ENCODE results near the gene ASB10.

ASB10 gene

GRCh38 chr7:151139071-151139790, 47.8 kb downstream of the ASB10 start:
- H3K27me3 ChIP-seq (ENCODE audit: insufficient read depth, low read length), result no peaks in the 10 kb centered on the region
- peaks cover 67% of the 10 kb centered on the region for H3K36me3 ChIP-seq (ENCODE audit: insufficient read depth, low read length)
- H3K4me3 ChIP-seq (ENCODE audit: low read length), result no peak overlapping the region
- H2AFZ ChIP-seq (ENCODE audit: low read depth, low read length), result no peak overlapping the region
- H3K9me3 ChIP-seq (ENCODE audit: low read length), result no peaks in the 10 kb centered on the region
- no peaks in the 10 kb centered on the region for H3K4me1 ChIP-seq (ENCODE audit: insufficient read depth, low read length)

GRCh38 chr7:151138153-151138851, 48.7 kb downstream of the ASB10 start:
- H3K36me3 ChIP-seq (ENCODE audit: insufficient read depth, low read length), result peaks cover 66% of the 10 kb centered on the region
- no peaks in the 10 kb centered on the region for H3K4me1 ChIP-seq (ENCODE audit: insufficient read depth, low read length)
- H3K4me3 ChIP-seq (ENCODE audit: low read length), result no peak overlapping the region
- no peaks in the 10 kb centered on the region for H3K27me3 ChIP-seq (ENCODE audit: insufficient read depth, low read length)
- H2AFZ ChIP-seq (ENCODE audit: low read depth, low read length), result no peak overlapping the region
- H3K9me3 ChIP-seq (ENCODE audit: low read length), result no peaks in the 10 kb centered on the region

GRCh38 chr7:151137791-151138152, 49.3 kb downstream of the ASB10 start:
- Histone ChIP-seq H2AFZ (ENCODE audit: low read depth, low read length) (no peak overlapping the region), H3K36me3 (ENCODE audit: insufficient read depth, low read length) (peaks cover 65% of the 10 kb centered on the region), H3K4me1 (ENCODE audit: insufficient read depth, low read length) (no peaks in the 10 kb centered on the region), H3K27me3 (ENCODE audit: insufficient read depth, low read length) (no peaks in the 10 kb centered on the region), H3K4me3 (ENCODE audit: low read length) (no peak overlapping the region), H3K9me3 (ENCODE audit: low read length) (no peaks in the 10 kb centered on the region)

GRCh38 chr7:151137076-151137675, 49.9 kb downstream of the ASB10 start:
- peaks cover 62% of the 10 kb centered on the region for H3K36me3 ChIP-seq (ENCODE audit: insufficient read depth, low read length)
- H3K4me1 ChIP-seq (ENCODE audit: insufficient read depth, low read length), result no peaks in the 10 kb centered on the region
- no peaks in the 10 kb centered on the region for H3K27me3 ChIP-seq (ENCODE audit: insufficient read depth, low read length)
- no peaks in the 10 kb centered on the region for H3K9me3 ChIP-seq (ENCODE audit: low read length)
- no peak overlapping the region for H3K4me3 ChIP-seq (ENCODE audit: low read length)
- H2AFZ ChIP-seq (ENCODE audit: low read depth, low read length), result no peak overlapping the region

DNA sequence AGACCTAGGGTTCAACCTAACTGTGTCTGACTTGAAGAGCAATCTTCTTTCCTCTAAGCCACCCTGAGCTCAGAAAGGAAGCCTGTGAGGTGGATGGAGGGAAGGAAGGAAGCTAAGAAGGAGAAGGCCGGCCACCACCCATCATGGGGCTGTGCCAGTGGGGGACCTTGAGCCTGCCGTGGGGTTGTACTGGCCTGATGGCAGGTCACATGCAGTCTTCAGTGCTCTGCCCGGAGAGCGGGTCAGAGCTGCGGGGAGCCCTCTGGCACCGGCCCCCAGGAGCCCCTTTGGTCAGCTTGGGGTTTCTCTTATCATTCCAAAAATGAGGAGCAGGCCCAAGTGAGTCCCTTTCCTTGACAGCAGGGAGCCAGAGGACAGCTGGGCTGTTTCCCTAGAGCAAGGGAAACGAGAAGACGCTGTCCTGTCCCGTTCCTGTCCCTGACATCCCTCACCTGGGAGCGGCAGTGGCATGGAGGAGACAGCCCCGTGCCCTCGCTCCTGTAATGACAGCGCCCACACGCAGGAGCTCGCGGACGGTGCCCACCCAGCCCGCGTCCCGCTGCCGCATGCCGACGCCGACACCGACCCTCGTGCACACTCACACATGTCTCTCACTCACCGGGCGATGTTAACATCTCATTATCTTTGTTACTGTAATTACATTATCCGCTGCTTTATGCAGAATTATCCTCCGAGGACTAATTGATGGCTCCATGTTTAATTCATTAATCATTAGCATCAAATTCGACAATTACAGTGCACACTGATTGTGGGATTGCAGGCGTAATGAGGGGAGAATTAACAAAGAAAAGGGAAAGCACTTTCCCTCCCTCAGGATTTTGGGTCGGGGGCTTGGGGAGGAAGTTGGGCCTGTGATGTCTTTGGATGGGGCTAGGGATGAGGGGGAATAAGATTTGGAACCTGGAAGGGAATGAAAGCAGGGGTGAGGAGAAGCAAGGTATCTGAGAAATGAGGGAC, 50.9 kb downstream of the ASB10 start:
- H3K4me3 ChIP-seq (ENCODE audit: low read length), result no peak overlapping the region
- no peaks in the 10 kb centered on the region for H3K4me1 ChIP-seq (ENCODE audit: insufficient read depth, low read length)
- no peak overlapping the region for H2AFZ ChIP-seq (ENCODE audit: low read depth, low read length)
- H3K36me3 ChIP-seq (ENCODE audit: insufficient read depth, low read length), result peaks cover 63% of the 10 kb centered on the region
- no peaks in the 10 kb centered on the region for H3K9me3 ChIP-seq (ENCODE audit: low read length)
- no peaks in the 10 kb centered on the region for H3K27me3 ChIP-seq (ENCODE audit: insufficient read depth, low read length)

- no peak overlapping the region for H2AFZ ChIP-seq (ENCODE audit: low read depth, low read length)
- peaks cover 65% of the 10 kb centered on the region for H3K36me3 ChIP-seq (ENCODE audit: insufficient read depth, low read length)
These were observed 51.6 kb downstream of the ASB10 start for GRCh38 chr7:151135525-151135845.

DNA sequence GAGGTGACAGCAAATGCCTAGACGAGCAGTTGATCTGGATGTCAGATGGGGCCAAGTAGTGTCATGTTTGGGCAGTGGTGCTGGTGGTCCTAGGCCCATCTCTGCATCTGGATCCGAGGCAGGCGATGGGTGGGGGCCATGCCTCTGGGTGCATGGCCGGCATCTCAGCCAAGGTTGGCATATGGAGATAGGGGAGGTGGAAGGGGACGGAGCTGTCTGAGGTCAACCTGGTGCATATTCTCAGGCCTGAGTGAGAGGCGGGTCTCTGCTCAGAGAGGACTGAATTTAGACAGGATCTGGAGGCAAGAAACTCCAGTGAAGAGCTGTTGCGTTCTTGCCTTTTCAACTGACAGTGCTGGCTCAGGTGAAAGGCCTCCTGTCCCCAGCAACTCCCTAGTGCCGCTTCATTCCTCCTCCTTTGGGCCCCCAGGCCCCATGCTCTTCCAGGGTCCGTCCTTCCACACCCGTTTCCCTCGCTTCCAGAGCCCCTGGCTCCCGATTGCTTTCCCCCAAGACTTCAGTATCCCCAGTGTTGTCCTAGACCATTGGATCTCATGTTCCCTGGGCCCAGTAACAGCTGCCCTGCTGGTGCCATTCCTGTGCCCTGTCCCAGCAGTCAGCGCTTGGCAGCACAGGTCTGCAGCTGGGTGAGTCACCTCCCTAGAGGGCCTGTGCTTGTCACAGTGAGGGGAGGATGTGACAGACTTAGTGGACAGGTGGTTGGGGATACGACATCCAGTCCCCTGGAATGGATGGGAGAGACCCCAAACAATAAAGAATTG, 52.1 kb downstream of the ASB10 start:
- Histone ChIP-seq H3K27me3 (ENCODE audit: insufficient read depth, low read length) (no peaks in the 10 kb centered on the region), H3K4me1 (ENCODE audit: insufficient read depth, low read length) (no peaks in the 10 kb centered on the region), H2AFZ (ENCODE audit: low read depth, low read length) (no peak overlapping the region), H3K36me3 (ENCODE audit: insufficient read depth, low read length) (peaks cover 66% of the 10 kb centered on the region), H3K4me3 (ENCODE audit: low read length) (no peak overlapping the region), H3K9me3 (ENCODE audit: low read length) (no peaks in the 10 kb centered on the region)

More at GRCh38 chr7:151135525-151135845, 51.6 kb downstream of the ASB10 start:
- Histone ChIP-seq H3K4me1 (ENCODE audit: insufficient read depth, low read length) (no peaks in the 10 kb centered on the region), H3K9me3 (ENCODE audit: low read length) (no peaks in the 10 kb centered on the region), H3K27me3 (ENCODE audit: insufficient read depth, low read length) (no peaks in the 10 kb centered on the region), H3K4me3 (ENCODE audit: low read length) (no peak overlapping the region)

DNA sequence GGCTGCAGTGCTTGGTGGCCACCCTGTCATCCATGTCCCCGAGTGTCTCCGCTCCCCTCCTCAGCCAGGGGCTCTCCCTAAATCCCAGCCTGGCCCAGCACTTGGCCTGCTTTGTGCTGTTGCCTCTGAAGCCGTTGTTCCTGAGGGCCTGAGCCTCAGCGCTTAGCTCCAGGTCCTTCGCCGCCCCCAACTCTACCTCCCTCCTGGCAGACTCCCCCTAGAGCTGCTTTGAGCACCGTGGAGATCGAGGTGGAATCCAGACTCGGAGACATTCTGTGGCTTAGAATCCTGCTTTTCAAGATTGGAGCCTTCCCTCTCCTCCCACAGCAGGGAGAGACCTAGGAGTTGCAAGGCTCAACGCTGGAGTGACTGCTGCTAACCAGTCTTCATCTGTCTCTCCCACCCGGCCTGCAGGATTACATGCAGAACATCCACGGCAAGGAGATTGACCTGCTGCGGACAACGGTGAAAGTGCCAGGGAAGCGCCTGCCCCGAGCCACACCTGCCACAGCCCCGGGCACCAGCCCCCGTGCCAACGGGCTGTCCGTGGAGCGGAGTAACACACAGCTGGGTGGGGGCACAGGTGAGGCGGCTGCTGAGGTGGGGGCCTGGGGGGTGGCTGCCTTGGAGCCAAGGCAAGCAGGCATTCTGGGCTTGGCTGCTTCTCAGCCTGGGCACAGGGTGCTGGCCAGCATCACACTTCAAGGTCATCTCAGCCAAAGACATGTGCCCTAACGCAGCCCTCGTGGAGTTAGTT, 52.9 kb downstream of the ASB10 start:
- H3K36me3 ChIP-seq (ENCODE audit: insufficient read depth, low read length), result peaks cover 67% of the 10 kb centered on the region
- H3K4me1 ChIP-seq (ENCODE audit: insufficient read depth, low read length), result no peaks in the 10 kb centered on the region
- no peaks in the 10 kb centered on the region for H3K27me3 ChIP-seq (ENCODE audit: insufficient read depth, low read length)
- no peak overlapping the region for H3K4me3 ChIP-seq (ENCODE audit: low read length)
- no peak overlapping the region for H2AFZ ChIP-seq (ENCODE audit: low read depth, low read length)
- no peaks in the 10 kb centered on the region for H3K9me3 ChIP-seq (ENCODE audit: low read length)

DNA sequence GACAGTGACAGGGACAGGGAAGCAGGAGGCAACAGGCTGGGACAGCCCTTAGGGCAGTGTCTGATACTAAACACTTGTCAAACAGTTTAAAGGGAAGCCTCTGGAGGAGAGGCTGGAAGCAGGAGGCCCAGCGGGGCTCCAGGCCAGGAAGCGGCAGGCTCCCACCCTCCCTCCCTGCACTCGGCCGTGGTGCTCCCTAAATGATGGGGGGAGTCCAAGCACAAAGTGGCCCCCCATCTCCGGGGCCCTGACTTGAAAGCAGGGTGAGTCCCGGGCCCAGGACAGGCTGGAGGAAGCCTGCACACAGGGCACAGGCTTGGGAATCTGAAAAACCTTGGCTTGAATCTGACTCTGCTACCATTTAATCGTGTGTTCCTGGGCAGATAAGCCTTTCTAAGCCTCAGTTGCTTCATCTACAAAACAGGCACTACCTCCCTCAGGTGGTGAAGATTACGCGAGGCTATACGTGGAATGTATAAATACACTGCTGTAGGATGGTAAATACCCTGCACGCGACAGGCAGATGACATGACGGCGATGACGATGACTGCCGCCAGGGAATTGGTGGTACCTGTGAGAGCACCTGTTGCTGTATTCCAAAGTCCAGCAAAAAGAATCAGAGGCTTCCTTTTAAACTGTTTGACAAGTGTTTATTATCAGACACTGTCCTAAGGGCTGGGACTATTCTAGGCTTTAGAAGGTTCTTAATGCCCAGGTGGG, 53.6 kb downstream of the ASB10 start:
- peaks cover 71% of the 10 kb centered on the region for H3K36me3 ChIP-seq (ENCODE audit: insufficient read depth, low read length)
- no peaks in the 10 kb centered on the region for H3K4me1 ChIP-seq (ENCODE audit: insufficient read depth, low read length)
- no peak overlapping the region for H2AFZ ChIP-seq (ENCODE audit: low read depth, low read length)
- H3K4me3 ChIP-seq (ENCODE audit: low read length), result no peak overlapping the region
- H3K27me3 ChIP-seq (ENCODE audit: insufficient read depth, low read length), result no peaks in the 10 kb centered on the region
- no peaks in the 10 kb centered on the region for H3K9me3 ChIP-seq (ENCODE audit: low read length)

GRCh38 chr7:151132461-151133205, 54.4 kb downstream of the ASB10 start:
- no peaks in the 10 kb centered on the region for H3K4me1 ChIP-seq (ENCODE audit: insufficient read depth, low read length)
- no peaks in the 10 kb centered on the region for H3K27me3 ChIP-seq (ENCODE audit: insufficient read depth, low read length)
- H3K36me3 ChIP-seq (ENCODE audit: insufficient read depth, low read length), result peaks cover 78% of the 10 kb centered on the region
- no peak overlapping the region for H3K4me3 ChIP-seq (ENCODE audit: low read length)
- H3K9me3 ChIP-seq (ENCODE audit: low read length), result no peaks in the 10 kb centered on the region
- H2AFZ ChIP-seq (ENCODE audit: low read depth, low read length), result no peak overlapping the region

All from neuron (in vitro differentiated cells).